ENCODE results near the gene AP4S1.
"Not testable (repeated sequence)": the region's sequence is repeated elsewhere in the genome, so short reads cannot be mapped to it uniquely, and the experiment has no call there.

The AP4S1 gene

GRCh38 chr14:31037709-31038221, 12.3 kb downstream of the AP4S1 start:
- no peak for FAIRE-seq
- DNase-seq (ENCODE audit: insufficient read length, low spot score) = no peak
- no peak for TF ChIP-seq POLR2AphosphoS5 (IDR thresholded peaks at IDR 0.05; ENCODE audit: low read depth, low read length)
- no peak for TF ChIP-seq PAX5 (IDR thresholded peaks at IDR 0.05; ENCODE audit: insufficient read depth, low read length, severe bottlenecking)
- no peak for TF ChIP-seq TAF1 (IDR thresholded peaks at IDR 0.05; ENCODE audit: low read depth, low read length)
- no peak for TF ChIP-seq SPI1 (IDR thresholded peaks at IDR 0.05; ENCODE audit: low read depth, low read length)
- no peak for TF ChIP-seq POLR2A (IDR thresholded peaks at IDR 0.05; ENCODE audit: low read depth, low read length)
- TF ChIP-seq POU2F2 (IDR thresholded peaks at IDR 0.05; ENCODE audit: low read depth, low read length) = no peak

- FAIRE-seq = no peak
- TF ChIP-seq POLR2A (IDR thresholded peaks at IDR 0.05; ENCODE audit: low read depth, low read length) = no peak
- TF ChIP-seq SPI1 (IDR thresholded peaks at IDR 0.05; ENCODE audit: low read depth, low read length) = no peak
- DNase-seq (ENCODE audit: insufficient read length, low spot score) = no peak
These were observed 13.2 kb downstream of the AP4S1 start for GRCh38 chr14:31038521-31039166.

GRCh38 chr14:31042300-31042699, 16.9 kb downstream of the AP4S1 start:
- no peak for FAIRE-seq
- TF ChIP-seq POU2F2 (IDR thresholded peaks at IDR 0.05; ENCODE audit: low read depth, low read length) (no peak), TAF1 (IDR thresholded peaks at IDR 0.05; ENCODE audit: low read depth, low read length) (no peak), POLR2A (IDR thresholded peaks at IDR 0.05; ENCODE audit: low read depth, low read length) (no peak), PAX5 (IDR thresholded peaks at IDR 0.05; ENCODE audit: insufficient read depth, low read length, severe bottlenecking) (no peak), SPI1 (IDR thresholded peaks at IDR 0.05; ENCODE audit: low read depth, low read length) (no peak), POLR2AphosphoS5 (IDR thresholded peaks at IDR 0.05; ENCODE audit: low read depth, low read length) (no peak)
- no peak for DNase-seq (ENCODE audit: insufficient read length, low spot score)

GRCh38 chr14:31042893-31043292, 17.4 kb downstream of the AP4S1 start:
- DNase-seq (ENCODE audit: insufficient read length, low spot score); FAIRE-seq: not testable (repeated sequence)

GRCh38 chr14:31043379-31043778, 17.9 kb downstream of the AP4S1 start:
- TF ChIP-seq POU2F2 (IDR thresholded peaks at IDR 0.05; ENCODE audit: low read depth, low read length) = no peak
- TF ChIP-seq POLR2A (IDR thresholded peaks at IDR 0.05; ENCODE audit: low read depth, low read length) = no peak
- no peak for TF ChIP-seq PAX5 (IDR thresholded peaks at IDR 0.05; ENCODE audit: insufficient read depth, low read length, severe bottlenecking)
- DNase-seq (ENCODE audit: insufficient read length, low spot score) (no peak), FAIRE-seq (no peak)

GRCh38 chr14:31045501-31046080, 20.1 kb downstream of the AP4S1 start:
- no peak for TF ChIP-seq POLR2A (IDR thresholded peaks at IDR 0.05; ENCODE audit: low read depth, low read length)
- no peak for TF ChIP-seq PAX5 (IDR thresholded peaks at IDR 0.05; ENCODE audit: insufficient read depth, low read length, severe bottlenecking)
- TF ChIP-seq POU2F2 (IDR thresholded peaks at IDR 0.05; ENCODE audit: low read depth, low read length) = no peak
- TF ChIP-seq TAF1 (IDR thresholded peaks at IDR 0.05; ENCODE audit: low read depth, low read length) = no peak
- TF ChIP-seq SPI1 (IDR thresholded peaks at IDR 0.05; ENCODE audit: low read depth, low read length) = no peak
- no peak for TF ChIP-seq POLR2AphosphoS5 (IDR thresholded peaks at IDR 0.05; ENCODE audit: low read depth, low read length)
- no peak for FAIRE-seq
- no peak for DNase-seq (ENCODE audit: insufficient read length, low spot score)

- FAIRE-seq (no peak), DNase-seq (ENCODE audit: insufficient read length, low spot score) (no peak)
- TF ChIP-seq PAX5 (IDR thresholded peaks at IDR 0.05; ENCODE audit: insufficient read depth, low read length, severe bottlenecking) = no peak
- TF ChIP-seq SPI1 (IDR thresholded peaks at IDR 0.05; ENCODE audit: low read depth, low read length) = no peak
- no peak for TF ChIP-seq TAF1 (IDR thresholded peaks at IDR 0.05; ENCODE audit: low read depth, low read length)
- TF ChIP-seq POU2F2 (IDR thresholded peaks at IDR 0.05; ENCODE audit: low read depth, low read length) = no peak
- TF ChIP-seq POLR2AphosphoS5 (IDR thresholded peaks at IDR 0.05; ENCODE audit: low read depth, low read length) = no peak
- TF ChIP-seq POLR2A (IDR thresholded peaks at IDR 0.05; ENCODE audit: low read depth, low read length) = no peak
These were observed 22.1 kb downstream of the AP4S1 start for GRCh38 chr14:31047503-31047902.

DNA sequence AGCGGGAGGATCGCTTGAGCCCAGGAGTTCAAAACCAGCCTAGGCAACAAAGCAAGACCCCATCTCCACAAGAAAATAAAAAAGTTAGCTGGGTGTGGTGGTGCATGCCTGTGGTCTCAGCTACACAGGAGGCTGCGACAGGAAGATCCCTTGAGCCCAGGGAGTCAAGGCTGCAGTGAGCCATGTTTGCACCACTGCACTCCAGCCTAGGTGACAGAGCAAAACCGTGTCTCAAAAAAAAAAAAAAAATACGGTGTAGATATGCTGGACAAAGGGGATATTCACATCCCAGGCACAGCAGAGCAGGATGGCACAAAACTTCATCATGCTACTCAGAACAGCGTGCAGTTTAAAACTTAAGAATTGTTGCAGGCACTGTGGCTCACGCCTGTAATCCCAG, 25.6 kb downstream of the AP4S1 start:
- FAIRE-seq (no peak), DNase-seq (ENCODE audit: insufficient read length, low spot score) (no peak)
- TF ChIP-seq SPI1 (IDR thresholded peaks at IDR 0.05; ENCODE audit: low read depth, low read length) (no peak), PAX5 (IDR thresholded peaks at IDR 0.05; ENCODE audit: insufficient read depth, low read length, severe bottlenecking) (no peak), TAF1 (IDR thresholded peaks at IDR 0.05; ENCODE audit: low read depth, low read length) (no peak), POLR2A (IDR thresholded peaks at IDR 0.05; ENCODE audit: low read depth, low read length) (no peak), POU2F2 (IDR thresholded peaks at IDR 0.05; ENCODE audit: low read depth, low read length) (no peak), POLR2AphosphoS5 (IDR thresholded peaks at IDR 0.05; ENCODE audit: low read depth, low read length) (no peak)

- TF ChIP-seq POLR2AphosphoS5 (IDR thresholded peaks at IDR 0.05; ENCODE audit: low read depth, low read length) (no peak), POLR2A (IDR thresholded peaks at IDR 0.05; ENCODE audit: low read depth, low read length) (no peak), SPI1 (IDR thresholded peaks at IDR 0.05; ENCODE audit: low read depth, low read length) (no peak), PAX5 (IDR thresholded peaks at IDR 0.05; ENCODE audit: insufficient read depth, low read length, severe bottlenecking) (no peak), TAF1 (IDR thresholded peaks at IDR 0.05; ENCODE audit: low read depth, low read length) (no peak), POU2F2 (IDR thresholded peaks at IDR 0.05; ENCODE audit: low read depth, low read length) (no peak)
- FAIRE-seq = no peak
These were observed 26.1 kb downstream of the AP4S1 start for GRCh38 chr14:31051511-31051910.

DNA sequence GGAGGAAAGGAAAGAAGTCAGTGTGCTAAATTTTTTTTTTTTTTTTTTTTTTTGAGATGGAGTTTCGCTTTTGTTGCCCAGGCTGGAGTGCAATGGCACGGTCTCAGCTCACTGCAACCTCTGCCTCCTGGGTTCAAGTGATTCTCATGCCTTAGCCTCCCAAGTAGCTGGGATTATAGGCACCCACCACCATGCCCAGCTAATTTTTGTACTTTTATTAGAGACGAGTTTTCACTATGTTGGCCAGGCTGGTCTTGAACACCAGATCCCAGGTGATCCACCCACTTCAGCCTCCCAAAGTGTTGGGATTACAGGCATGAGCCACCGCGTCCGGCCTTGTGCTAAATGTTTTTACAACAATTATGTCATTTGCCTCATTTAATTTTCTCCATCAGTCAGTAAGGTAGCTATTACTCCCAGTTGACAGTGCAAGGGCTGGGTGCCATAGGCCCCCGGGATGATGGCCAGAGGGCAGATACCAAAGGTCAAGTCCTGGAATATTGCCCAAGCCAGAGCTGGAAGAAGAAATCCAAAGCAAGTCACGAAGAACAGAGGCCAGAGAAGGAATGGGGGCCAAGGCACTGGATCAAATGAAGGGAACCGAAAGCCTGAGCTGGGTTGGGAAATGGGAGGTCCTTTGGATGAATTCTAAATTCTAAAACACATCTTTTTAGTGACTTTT, 27.6 kb downstream of the AP4S1 start:
- DNase-seq (ENCODE audit: insufficient read length, low spot score); FAIRE-seq: not testable (repeated sequence)

More at GRCh38 chr14:31051511-31051910, 26.1 kb downstream of the AP4S1 start:
- DNase-seq (ENCODE audit: insufficient read length, low spot score) = no peak
